22Rv1 (cell line): Measurements from ENCODE around the gene SCARF1.

Experiments used
- CTCF ChIP-seq: fragments of 450-650 bp; IDR thresholded peaks from 2 replicates; pipeline ENCODE4 v1.5.1; 2017; ENCODE audit warnings: mild to moderate bottlenecking
- ZFX ChIP-seq: fragments of 450-650 bp; IDR thresholded peaks from 2 replicates; pipeline ENCODE4 v1.6.1; 2017; ENCODE audit warnings: antibody characterized with exemption, borderline replicate concordance

- TF ChIP-seq CTCF (peak; percentile 25), ZFX (no peak)
Measured at GRCh38 chr17:1648963-1649843, 3.7 kb upstream of the SCARF1 start.
